Colonic mucosa (tissue), 4 donors: ENCODE data around the gene ADAMTS17. TPM values are rescaled to one million over a fixed set of nuclear protein-coding genes. Genes with fewer than 3 reads are reported as not detected.

Experiments
- DNase-seq: peaks from one replicate; pipeline ENCODE4 v3.0.0-alpha.2; 2020
- H3K27ac ChIP-seq: fragments of 200-600 bp; one replicate; pipeline ENCODE4 v1.8.0; 2021
- H3K27me3 ChIP-seq: fragments of 200-600 bp; one replicate; pipeline ENCODE4 v1.8.0; 2021
- H3K36me3 ChIP-seq: fragments of 200-600 bp; one replicate; pipeline ENCODE4 v1.8.0; 2021
- H3K4me1 ChIP-seq: fragments of 200-600 bp; one replicate; pipeline ENCODE4 v1.8.0; 2021; ENCODE audit warnings: mild to moderate bottlenecking
- H3K4me3 ChIP-seq: fragments of 200-600 bp; one replicate; pipeline ENCODE4 v1.8.0; 2021
- H3K9ac ChIP-seq, 2 donors: one replicate each; pipeline ENCODE4 v1.7.0; 2013; ENCODE audit warnings: control low read depth in 2 of 2, low read depth in 2 of 2, low read length in 2 of 2
- H3K9me3 ChIP-seq: fragments of 200-600 bp; one replicate; pipeline ENCODE4 v1.8.0; 2021
- intact Hi-C: fragments of 100-400 bp; cut with DNase I; formaldehyde crosslinking; loops from one replicate; pipeline ENCODE4 v1.14.1; 2022
- total RNA-seq, 2 donors: library from RNA; stranded (reverse); fragmentation: NEBNext Ultra II Directional in 1 of 2; extraction: Animal tissue kit (Norgen Biotek cat#: 25700) in 1 of 2; gene quantifications; one replicate each; pipeline ENCODE4 v1.2.1, GENCODE V29; 2021
- TF ChIP-seq, protein P1 (sequence below): fragments of 200-600 bp; IDR thresholded peaks from one replicate; pipeline ENCODE4 v1.8.0; 2022; ENCODE audit warnings: antibody characterized with exemption, mild to moderate bottlenecking
- donor health status: healthy.
- donor health status: DM: no; HTN: no; CAD: no.
- donor health status: DM: no; HTN: no; CAD: no.

Gene ADAMTS17
- total RNA-seq, 2 donors from 2014 or later: 4.2 to 8.3 TPM

DNA sequence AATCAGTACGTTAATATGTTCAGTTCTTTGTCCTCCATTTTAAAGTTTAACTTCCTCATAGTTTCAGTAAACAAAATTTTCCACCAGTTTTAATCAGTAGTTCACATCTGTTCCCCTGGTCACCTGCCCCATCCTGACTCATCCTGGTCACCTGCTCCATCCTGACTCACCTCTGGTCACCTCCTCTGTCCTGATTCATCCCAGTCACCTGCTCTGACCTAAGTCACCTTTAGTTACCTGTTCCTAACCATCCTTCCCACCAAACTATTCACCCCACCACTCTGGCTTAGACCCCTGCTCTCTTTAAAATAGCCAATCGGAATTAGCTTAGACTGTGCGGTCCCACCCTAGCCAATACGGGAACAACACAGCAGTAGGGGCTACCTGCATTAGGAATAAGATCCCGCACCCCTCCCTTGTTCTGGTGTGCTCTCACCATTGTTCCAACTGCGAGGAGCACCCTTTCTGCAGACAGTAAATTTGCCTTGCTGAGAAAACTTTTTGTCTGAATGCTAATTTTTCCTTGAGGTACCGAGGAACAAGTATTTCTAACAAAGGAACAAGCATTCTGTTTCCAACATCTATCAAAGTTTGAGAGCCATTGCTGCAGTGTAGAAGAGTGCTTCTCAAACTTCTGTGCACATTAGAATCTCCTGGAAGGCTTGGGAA is 169.3 kb downstream of the ADAMTS17 start:
- Histone ChIP-seq H3K9me3 (no peaks in the 10 kb centered on the region), H3K4me1 (no peaks in the 10 kb centered on the region), H3K9ac (no peak overlapping the region), H3K4me3 (no peak overlapping the region), H3K27ac (no peak overlapping the region), H3K36me3 (no peaks in the 10 kb centered on the region), H3K27me3 (no peaks in the 10 kb centered on the region)
- TF ChIP-seq, protein P1, sequence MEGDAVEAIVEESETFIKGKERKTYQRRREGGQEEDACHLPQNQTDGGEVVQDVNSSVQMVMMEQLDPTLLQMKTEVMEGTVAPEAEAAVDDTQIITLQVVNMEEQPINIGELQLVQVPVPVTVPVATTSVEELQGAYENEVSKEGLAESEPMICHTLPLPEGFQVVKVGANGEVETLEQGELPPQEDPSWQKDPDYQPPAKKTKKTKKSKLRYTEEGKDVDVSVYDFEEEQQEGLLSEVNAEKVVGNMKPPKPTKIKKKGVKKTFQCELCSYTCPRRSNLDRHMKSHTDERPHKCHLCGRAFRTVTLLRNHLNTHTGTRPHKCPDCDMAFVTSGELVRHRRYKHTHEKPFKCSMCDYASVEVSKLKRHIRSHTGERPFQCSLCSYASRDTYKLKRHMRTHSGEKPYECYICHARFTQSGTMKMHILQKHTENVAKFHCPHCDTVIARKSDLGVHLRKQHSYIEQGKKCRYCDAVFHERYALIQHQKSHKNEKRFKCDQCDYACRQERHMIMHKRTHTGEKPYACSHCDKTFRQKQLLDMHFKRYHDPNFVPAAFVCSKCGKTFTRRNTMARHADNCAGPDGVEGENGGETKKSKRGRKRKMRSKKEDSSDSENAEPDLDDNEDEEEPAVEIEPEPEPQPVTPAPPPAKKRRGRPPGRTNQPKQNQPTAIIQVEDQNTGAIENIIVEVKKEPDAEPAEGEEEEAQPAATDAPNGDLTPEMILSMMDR: no peak
- intact Hi-C loops: no loop called here
- no peak for DNase-seq

DNA sequence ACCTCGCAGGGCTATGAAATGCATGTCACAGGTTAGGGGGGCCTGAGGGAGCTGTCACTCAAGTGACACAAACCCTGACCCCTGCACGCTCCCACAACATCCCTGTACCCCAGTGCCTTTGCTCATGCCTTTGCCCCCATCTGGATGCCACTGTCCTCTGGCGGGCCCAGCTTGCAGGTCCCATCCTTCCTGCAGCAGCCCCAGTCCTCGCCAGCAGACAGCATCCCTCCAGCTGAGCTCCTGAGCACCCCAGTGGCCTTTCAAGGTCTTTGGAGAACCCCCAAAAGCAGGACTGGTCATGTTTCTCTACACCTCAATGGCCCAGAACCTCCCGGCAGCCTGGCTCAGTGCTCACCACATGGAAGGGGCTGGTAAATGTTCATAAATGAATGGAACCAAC is 170.4 kb downstream of the ADAMTS17 start:
- Histone ChIP-seq H3K36me3 (no peaks in the 10 kb centered on the region), H3K4me1 (no peaks in the 10 kb centered on the region), H3K27ac (no peak overlapping the region), H3K4me3 (no peak overlapping the region), H3K9ac (no peak overlapping the region), H3K9me3 (no peaks in the 10 kb centered on the region), H3K27me3 (no peaks in the 10 kb centered on the region)
- TF ChIP-seq, protein P1: no peak
- intact Hi-C loops: no loop called here
- DNase-seq: no peak

DNA sequence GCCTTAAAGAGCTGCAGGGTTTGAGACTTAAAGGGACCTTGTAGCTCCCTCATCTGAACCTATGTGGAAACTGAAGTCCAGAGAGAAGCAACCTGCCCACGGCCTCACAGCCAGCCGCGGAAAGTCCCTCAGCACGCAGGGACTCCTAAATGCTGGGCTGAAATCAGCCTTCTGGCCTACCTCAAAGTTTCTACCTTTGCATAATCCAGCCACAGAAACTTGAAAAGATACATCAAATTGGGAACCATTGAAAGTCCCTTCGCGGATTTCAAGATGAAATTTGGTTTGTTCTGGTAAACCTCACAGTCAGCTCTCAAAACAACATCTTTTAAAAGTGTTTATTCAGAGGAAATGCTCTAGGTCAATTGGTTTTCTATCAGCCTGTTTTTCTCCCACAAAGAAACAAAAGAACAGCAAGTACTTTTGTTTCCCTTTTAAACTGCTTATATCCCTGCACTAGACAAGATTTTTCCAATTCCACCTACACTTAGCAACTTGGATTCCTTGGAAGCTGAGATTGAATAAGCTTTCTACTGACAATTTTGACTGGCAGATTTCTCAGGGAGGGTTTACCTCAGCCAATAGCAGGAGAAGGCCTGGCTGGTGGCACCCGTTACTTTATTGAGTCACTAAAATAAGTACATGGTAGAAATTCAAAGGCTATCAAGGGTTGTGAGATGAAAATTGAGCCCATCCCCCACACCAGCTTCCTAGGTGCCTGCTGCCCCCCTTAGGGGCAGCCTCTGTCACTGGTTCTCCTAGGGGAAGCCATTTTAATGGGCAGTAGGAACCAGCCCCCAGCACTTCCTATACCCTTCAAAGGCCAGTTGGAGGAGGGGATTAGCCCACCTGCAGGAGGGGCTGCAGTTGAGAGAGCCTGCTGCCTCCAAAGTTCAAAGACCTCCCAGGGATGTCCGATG is 171.2 kb downstream of the ADAMTS17 start:
- intact Hi-C loops: no loop called here
- no peak overlapping the region for H3K27ac ChIP-seq
- H3K4me1 ChIP-seq: no peaks in the 10 kb centered on the region
- H3K9me3 ChIP-seq: no peaks in the 10 kb centered on the region
- no peaks in the 10 kb centered on the region for H3K27me3 ChIP-seq
- no peak overlapping the region for H3K9ac ChIP-seq
- DNase-seq: no peak
- TF ChIP-seq, protein P1: no peak
- H3K36me3 ChIP-seq: no peaks in the 10 kb centered on the region
- no peak overlapping the region for H3K4me3 ChIP-seq

DNA sequence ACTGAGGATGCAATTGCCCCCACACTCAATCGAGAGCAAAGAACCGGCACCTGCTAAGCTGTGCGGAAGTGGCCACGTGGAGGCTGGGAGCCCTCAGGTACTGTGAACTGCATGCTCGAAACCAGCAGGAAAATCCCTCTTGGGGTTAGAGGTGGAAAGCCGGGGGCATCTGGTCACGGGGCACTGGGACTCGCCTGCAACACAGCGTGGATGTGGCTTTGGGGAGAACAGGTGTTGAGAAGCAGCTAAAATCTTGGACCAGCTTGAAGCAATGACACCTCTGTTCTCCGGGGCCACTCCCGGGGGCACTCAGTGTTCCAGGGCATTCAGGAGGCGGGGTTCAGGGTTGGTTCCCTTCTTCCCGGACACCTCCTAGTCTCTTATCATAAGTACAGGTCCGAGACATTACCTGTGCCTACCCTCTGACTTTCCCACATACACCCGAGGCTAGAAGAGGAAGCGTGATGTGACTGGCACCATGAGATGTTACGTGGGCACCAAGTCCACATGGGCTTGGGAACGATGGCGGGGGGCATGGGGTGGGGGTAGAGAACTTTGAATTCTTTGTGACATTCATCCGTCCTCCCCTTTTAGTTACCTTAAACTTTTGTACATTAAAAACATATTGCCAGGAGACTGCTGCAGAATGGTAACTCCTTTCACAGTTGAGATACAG is 172.0 kb downstream of the ADAMTS17 start:
- intact Hi-C loops: no loop called here
- no peak for DNase-seq
- Histone ChIP-seq H3K27ac (no peak overlapping the region), H3K9ac (no peak overlapping the region), H3K4me3 (no peak overlapping the region), H3K27me3 (no peaks in the 10 kb centered on the region), H3K4me1 (no peaks in the 10 kb centered on the region), H3K36me3 (no peaks in the 10 kb centered on the region), H3K9me3 (no peaks in the 10 kb centered on the region)
- TF ChIP-seq, protein P1: no peak

DNA sequence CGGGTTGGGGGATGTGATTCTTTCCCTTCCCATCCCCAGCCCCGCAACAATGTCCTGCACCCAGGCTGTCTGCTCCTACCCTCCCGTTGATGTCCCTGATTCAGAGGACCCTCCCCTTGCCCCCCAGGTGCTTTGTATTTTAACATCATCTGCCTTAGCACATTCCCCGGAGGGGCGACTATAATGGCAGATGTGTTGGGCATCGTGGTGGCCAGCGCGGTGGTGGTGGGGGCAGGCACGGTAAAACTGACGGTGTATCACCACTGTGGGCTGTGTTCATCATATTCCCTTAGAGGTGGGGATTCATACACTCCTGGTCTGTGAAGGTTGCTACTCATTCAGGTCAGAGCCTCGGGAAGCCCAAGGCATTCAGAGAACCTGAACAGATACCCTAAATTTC is 173.0 kb downstream of the ADAMTS17 start:
- intact Hi-C loops: no loop called here
- Histone ChIP-seq H3K4me1 (no peaks in the 10 kb centered on the region), H3K9me3 (no peaks in the 10 kb centered on the region), H3K36me3 (no peaks in the 10 kb centered on the region), H3K4me3 (no peak overlapping the region), H3K27me3 (no peaks in the 10 kb centered on the region), H3K27ac (no peak overlapping the region), H3K9ac (no peak overlapping the region)
- TF ChIP-seq, protein P1: no peak
- no peak for DNase-seq
